PC-9 (cell line): Measurements from ENCODE around the gene RRP1.

ENCODE experiments used
- EZH2 ChIP-seq: fragments of 200-600 bp; sonication (generic); IDR thresholded peaks from 2 replicates; pipeline ENCODE4 v1.8.0; 2017; ENCODE audit warnings: antibody characterized with exemption, low read depth
- TF ChIP-seq, protein P1 (sequence below): fragments of 200-600 bp; sonication (generic); conservative IDR thresholded peaks from 2 replicates; pipeline ENCODE4 v1.6.1; 2017; ENCODE audit warnings: mixed run types, antibody characterized with exemption, mild to moderate bottlenecking, moderate library complexity

DNA sequence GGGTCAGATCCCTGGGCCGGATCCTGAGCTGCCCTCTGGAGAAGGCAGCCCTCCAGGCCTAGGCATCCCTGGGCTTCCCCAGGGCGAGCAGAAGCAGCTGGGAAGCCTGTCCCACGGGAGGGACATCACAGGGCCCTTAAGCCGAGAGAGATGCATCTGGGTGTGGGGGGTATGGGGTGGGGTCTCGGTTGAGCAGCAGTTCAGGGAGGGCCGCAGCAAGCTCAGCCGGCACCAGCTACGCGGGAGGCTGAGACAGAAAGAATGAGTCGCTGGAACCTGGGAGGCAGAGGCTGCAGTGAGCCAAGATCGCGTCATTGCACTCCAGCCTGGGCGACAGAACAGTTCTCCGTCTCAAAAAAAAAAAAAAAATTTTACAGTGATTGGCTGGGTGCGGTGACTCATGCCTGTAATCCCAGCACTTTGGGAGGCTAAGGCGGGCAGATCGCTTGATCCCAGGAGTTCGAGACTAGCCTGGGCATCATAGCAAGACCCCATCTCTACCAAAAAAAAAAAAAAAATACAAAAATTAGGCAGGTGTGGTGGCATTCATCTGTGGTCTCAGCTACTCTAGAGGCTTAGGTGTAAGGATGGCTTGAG is 37.7 kb downstream of the RRP1 start:
- TF ChIP-seq, protein P1, sequence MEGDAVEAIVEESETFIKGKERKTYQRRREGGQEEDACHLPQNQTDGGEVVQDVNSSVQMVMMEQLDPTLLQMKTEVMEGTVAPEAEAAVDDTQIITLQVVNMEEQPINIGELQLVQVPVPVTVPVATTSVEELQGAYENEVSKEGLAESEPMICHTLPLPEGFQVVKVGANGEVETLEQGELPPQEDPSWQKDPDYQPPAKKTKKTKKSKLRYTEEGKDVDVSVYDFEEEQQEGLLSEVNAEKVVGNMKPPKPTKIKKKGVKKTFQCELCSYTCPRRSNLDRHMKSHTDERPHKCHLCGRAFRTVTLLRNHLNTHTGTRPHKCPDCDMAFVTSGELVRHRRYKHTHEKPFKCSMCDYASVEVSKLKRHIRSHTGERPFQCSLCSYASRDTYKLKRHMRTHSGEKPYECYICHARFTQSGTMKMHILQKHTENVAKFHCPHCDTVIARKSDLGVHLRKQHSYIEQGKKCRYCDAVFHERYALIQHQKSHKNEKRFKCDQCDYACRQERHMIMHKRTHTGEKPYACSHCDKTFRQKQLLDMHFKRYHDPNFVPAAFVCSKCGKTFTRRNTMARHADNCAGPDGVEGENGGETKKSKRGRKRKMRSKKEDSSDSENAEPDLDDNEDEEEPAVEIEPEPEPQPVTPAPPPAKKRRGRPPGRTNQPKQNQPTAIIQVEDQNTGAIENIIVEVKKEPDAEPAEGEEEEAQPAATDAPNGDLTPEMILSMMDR, result no peak
- TF ChIP-seq EZH2, result no peak
